NAMALWA (cell line): ENCODE data around the gene RSRC1.
"Not testable (repeated sequence)": the region's sequence is repeated elsewhere in the genome, so short reads cannot be mapped to it uniquely, and the experiment has no call there.

ENCODE experiments used
- DNase-seq: peaks from one replicate; pipeline ENCODE4 v3.0.0-alpha.2; 2015; ENCODE audit warnings: low spot score

RSRC1 gene

DNA sequence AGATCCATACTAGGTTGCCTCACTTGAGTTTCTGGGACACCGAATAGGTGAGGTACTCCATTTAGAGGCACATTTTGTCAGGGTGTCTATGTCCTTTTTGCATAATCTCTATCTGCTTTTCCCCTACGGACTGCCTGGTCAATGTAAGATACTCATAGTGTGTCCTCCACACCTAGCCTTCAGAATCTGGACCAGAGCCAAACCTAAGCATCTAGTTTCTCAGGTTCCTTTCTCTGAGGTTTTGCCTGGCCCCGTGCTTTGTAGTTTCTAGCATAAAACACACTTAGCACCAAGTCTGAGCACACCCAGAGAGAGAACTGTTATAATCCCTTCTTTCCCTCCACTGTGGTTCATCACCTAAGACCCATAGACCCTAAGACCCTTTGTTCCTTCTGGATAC is 355.2 kb downstream of the RSRC1 start:
- no peak for DNase-seq

DNA sequence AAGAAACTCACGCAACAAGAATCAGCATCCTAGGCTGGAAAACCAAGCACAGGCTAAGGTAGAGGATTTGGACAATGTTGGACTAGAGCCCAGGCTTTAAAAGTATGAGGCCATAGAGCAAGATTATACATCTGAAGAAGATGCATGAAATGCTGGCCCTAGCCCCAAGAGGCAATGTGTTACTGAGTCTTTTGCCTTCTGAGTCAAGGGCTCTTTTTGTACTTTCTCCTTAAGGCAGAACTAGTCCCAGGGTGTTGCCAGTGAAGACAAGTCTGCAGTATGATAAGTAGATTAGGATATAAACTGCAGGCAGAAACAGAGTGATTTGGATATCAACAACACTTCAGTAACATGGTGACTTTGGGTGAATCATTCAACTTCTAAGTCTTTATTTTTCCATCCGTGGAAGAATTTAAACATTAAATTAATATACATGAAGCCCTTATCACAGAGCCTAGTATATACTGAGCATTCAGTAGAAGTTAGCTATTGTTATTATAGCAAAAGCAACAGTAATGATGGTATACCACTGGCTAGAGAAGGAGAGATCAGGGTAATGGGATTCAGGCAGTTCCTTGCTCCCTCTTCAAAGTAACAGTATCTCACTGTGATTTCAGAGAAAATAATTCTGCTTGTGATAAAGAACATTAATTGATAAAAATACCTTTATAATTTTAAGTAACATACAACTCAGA is 361.2 kb downstream of the RSRC1 start:
- DNase-seq: no peak

DNA sequence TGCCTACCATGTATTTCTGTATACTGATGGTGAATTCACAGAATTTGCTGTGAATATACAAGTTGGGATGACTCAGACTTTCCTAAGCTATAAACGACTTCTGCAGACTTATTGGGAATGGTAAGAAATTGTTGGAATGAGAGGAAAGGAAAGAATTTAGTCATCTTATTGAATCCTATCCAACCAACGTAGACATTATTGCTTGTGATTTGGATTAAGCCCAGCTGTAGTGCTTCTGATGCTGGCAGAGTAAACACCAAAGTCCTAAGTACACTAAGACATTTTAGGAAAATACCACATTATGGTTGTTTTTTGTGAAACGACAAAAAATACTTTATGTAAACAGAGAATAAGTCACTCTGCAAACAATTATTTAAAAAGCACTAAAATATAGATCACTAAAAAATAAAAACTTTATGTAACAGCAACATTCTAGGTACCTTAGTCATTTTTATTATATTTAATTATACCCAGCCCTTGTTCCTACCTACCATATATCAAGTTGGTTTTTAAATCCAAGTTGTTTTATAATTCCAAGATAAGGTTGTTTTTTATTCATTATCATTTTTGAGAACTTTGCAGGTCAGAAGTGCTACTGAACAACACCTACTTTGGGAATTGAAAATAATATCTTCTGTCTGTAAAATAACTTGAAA is 361.9 kb downstream of the RSRC1 start:
- DNase-seq: no peak

DNA sequence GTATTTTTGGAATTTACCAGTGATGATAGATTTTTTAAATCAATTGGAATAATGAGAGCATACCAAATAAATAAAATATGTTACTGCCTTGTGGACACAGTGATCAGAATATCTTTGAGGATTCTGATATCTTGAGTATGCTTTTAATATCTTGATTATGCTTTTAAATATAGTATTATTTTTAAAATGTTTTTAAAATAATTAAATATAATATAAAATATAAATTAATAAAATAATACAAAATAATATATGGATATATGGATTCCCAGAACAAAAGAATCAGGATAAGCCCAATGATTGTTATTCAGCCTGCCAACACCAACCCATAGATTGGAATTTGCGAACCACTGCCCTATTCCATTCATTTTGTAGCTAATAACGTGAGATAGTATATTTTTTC is 369.2 kb downstream of the RSRC1 start:
- no peak for DNase-seq

DNA sequence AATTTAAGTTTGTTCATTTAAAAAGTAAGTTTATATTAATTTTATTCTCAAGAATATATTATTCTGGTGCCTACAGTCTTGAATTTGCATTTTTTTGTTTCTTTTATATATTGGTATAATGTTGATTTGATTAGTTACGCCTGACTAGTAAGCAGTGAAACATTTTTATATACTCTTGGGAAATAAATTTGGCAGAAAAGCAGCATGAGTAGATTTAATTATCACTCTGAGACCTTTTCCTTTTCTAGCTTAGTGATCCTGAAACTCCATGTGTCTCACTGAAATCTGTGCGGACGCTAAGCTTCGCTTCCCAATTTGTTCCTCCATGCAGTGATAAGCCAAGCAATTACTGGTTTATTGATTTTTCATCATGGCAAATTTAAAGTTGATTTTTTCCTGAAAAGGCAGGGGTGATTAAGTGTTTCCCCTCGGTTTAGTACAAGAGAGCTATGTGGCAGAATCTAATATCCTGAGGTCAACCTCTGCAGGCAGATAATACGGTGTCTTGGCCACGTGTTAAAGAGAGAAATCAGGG is 373.9 kb downstream of the RSRC1 start:
- no peak for DNase-seq

DNA sequence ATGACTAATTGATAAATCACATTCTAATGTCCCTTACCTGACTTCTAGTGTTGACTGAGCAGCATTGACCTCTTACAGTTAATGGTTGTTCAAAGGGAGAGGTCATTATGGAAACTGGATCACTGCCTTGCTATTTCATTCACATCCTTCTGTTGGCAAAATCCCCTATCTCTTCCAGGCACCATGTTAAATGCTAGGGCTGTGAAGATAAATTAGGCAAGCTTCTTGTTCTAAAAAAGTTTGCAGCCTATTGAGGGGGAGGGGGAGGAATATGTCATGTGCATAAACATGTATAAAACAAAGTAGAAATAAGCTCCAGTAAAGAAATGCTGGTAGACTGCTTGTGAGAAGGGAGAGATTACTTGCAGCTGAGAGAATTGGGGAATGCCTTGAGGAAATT is 376.3 kb downstream of the RSRC1 start:
- DNase-seq: no peak

DNA sequence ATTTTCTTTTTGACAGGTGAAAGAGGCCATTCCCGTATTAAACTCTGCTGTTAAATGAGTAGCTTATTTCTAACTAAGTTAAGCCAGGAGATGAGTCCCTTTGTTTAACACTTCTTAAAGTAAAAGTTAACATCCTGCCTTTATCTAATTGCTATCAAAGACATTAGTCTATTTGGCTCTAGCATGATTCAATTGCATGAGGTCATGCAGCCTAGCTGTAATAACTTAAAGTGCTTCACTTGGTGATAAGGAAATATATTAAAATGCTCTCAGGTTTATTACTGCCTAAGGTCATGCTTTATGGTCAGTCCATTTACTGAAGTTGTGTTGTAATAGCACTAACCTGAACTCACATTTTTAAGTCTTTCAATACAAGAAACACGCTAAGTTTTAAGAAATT is 378.8 kb downstream of the RSRC1 start:
- no peak for DNase-seq

DNA sequence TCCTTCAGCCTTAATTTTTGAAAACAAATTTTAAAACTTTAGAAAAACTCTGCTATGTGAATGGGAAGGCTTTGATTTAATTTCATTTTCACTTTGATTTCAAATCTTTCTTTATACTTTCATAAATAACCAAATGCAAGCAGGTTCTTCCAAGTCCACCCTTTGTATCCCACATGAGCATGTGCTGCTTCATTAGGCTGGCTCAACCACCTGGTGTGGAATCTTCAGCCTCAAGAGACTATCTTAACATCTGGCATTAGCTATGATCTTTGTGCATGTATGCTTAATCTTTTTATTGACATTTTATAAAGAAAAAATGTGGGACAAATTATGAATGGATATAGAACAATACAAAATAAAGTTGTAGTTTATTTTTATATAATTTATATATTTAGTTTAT is 379.3 kb downstream of the RSRC1 start:
- DNase-seq: no peak

DNA sequence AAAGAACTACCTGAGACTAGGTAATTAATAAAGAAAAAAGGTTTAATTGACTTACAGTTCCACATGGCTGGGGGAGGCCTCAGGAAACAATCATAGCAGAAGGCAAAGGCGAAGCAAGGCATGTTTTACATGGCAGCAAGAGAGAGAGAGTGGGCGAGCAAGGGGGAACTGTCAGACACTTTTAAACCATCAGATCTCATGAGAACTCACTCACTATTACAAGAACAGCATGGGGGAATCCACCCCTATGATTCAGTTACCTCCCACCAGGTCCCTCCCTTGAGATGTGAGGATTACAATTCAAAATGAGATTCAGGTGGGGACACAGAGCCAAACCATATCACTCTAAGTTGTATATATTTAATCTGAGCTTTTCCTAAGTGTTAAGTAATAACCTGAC is 382.1 kb downstream of the RSRC1 start:
- no peak for DNase-seq

DNA sequence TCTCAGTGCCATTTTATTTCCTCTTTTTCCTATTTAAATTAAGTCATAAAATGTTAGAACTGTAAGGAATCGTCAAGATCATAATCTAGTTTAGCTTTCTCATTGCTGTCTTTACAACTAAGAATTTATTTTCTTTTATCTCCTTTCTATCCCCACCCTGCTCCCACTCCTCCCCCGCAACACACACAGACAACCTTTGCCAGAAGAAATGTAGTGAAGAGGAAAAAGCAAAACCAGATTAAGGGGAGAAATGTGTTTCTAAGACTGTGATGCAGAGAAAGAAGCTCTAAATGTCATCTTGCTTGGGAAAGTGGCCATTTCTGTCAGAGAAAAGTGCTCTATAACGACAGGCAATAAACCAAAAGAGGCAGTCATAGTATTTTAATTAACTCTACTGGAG is 382.8 kb downstream of the RSRC1 start:
- no peak for DNase-seq

DNA sequence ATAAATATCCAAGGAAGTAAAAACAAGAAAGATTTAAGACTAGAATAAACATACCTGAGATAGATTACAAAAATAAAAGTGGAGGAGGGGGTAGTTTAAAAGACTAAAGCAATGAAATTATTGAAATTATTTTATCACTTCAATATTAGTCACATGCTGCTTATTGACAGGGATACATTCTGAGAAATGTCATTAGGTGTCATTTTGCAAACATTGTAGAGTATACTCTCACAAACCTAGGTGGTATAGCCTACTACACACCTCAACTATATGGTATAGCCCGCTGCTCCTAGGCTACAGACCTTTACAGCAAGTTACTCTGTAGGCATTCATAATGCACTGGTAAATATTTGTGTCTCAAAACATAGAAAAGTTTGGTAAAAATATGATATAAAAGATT is 384.0 kb downstream of the RSRC1 start:
- no peak for DNase-seq

DNA sequence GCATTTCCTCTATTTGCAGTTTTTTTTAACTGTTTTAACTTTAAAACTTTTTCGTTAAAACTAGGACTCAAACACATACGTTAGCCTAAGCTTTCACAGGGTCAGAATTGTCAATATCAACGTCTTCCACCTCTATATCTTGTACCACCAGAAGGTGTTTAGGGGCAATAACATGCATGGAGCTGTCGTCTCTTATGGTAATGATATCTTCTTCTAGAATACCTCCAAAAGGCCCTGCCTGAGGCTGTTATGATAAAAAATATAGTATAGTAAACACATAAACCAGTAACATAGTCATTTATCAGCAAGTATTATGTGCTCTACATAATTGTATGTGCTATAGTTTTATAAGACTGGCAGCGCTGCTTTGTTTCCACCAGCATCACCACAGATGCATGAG is 384.8 kb downstream of the RSRC1 start:
- DNase-seq: no peak

DNA sequence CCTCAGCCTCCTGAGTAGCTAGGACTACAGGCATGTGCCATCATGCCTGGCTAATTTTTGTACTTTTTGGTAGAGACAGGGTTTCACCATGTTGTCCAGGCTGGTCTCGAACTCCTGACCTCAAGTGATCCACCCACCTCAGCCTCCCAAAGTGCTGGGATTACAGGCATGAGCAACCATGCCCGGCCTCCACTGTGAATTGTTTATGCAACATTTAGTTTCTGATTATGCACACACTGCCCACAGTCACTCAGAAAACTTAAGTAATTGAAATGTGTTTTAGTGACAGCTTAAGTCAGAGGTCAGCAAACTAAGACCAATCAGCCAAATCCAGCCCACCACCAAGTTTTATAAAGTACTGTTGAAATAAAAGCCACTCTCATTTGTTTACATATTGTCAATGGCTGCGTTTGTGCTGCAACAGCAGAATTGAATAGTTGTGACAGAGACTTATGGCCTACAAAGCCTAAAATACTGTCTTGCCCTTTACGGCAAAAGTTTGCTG is 385.6 kb downstream of the RSRC1 start:
- DNase-seq: not testable (repeated sequence)

DNA sequence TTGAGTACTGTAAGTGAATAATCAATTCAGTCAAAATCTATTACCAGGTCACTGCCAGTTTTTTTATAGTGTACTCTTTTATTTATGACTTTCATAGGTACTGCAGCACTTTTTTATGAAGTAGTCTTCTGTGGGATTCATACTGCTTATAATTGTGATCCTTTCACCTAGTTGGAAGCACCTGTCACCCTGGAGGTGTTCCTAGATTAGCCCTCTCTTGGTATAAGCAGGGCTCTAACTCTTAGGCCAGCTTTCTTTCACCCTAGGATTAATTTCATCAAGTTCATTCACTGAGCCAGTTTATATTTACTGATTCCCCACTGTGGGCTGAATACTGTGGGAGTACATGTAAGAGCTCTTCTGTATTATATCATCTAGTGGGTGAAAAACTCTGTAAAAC is 395.2 kb downstream of the RSRC1 start:
- DNase-seq: no peak

DNA sequence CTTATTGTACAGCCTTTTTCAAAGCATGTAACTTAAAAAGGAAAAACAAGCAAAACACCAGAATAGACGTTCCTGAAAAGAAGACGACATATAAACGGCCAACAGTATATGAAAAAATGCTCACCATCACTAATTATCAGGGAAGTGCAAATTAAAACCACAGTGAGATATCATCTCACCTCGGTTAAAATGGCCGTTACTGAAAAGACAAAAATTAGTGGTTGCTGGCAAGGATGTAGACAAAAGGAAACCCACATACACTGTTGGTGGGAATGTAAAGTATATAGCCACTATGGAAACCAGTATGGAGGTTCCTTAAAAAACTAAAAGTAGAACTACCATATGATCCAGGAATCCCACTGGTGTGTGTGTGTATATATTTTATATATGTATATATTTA is 396.6 kb downstream of the RSRC1 start:
- no peak for DNase-seq

DNA sequence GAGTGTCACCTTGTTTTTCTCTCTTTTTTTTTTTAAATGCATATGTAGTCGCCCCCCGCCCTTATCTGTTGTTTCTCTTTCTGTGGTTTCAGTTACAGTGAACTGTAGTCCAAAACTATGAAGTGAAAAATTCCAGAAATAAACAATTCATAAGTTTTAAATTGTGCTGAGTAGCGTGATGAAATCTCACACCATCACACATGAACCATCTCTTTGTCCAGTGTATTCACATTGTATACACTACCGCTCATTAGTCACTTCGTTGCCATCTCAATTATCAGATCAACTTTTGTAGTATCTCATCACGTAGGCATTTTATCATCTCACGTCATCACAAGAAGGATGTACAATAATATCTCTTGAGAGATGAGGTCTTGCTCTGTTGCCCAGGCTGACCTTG is 398.6 kb downstream of the RSRC1 start:
- DNase-seq: no peak

DNA sequence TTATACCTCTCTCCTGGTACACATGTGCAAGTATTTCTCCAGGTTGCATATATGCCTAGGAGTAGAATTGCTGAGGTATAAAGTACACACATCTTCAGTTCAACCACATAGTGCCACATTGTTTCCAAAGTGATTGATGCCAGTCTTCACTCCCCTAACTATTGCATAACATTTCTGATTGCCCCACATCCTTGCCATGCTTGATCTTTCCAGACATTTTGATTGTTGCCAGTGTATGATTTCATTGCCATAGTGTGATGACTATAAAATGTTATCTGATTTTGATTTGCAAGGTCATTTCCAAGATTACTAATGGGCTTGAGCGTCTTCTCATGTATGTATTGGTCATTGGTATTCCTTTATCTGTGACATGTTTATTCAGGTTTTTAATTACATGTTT is 400.0 kb downstream of the RSRC1 start:
- DNase-seq: no peak

DNA sequence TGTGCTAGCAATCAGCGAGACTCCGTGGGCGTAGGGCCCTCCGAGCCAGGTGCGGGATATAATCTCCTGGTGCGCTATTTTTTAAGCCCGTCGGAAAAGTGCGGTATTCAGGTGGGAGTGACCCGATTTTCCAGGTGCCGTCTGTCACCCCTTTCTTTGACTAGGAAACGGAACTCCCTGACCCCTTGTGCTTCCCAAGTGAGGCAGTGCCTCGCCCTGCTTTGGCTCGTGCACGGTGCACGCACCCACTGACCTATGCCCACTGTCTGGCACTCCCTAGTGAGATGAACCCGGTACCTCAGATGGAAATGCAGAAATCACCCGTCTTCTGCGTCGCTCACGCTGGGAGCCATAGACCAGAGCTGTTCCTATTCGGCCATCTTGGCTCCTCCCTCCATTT is 406.8 kb downstream of the RSRC1 start:
- DNase-seq: not testable (repeated sequence)

DNA sequence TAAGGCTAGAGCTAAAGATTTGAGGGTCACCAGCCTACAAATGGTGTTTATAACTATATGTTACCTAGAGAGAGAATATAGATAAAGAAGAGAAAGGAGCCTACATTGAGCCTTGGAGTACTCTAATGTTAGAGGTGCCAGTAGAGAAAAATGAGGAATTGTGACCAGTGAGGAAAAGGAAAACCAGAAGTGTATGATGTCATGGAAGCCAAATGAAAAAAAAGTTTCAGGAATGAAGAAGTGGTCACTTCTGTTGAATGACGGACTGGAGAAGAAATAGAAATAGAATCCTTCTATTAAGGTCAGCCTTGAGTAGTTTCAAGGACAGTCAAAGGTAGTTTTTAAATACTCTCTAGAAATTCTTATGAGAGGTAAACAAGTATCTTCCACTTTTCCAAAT is 409.9 kb downstream of the RSRC1 start:
- no peak for DNase-seq

DNA sequence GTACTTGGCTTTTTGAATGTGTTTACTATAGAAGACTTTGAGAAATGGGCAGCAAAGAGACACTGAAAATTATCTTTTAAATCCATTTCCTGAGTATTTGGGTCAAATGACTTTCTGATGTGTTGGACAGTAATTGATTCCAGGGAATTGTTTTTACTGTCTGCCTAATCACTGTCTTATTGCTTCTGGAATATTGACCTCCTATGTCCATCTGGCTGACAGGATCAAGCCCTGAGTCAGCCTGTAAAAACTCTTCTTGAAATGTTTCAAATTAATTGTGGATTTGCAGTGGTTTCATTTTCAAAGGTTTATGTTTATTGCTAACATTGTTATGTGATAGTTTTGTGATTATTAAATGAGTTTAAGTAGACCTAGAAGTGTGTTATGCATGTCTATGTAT is 410.5 kb downstream of the RSRC1 start:
- DNase-seq: no peak

DNA sequence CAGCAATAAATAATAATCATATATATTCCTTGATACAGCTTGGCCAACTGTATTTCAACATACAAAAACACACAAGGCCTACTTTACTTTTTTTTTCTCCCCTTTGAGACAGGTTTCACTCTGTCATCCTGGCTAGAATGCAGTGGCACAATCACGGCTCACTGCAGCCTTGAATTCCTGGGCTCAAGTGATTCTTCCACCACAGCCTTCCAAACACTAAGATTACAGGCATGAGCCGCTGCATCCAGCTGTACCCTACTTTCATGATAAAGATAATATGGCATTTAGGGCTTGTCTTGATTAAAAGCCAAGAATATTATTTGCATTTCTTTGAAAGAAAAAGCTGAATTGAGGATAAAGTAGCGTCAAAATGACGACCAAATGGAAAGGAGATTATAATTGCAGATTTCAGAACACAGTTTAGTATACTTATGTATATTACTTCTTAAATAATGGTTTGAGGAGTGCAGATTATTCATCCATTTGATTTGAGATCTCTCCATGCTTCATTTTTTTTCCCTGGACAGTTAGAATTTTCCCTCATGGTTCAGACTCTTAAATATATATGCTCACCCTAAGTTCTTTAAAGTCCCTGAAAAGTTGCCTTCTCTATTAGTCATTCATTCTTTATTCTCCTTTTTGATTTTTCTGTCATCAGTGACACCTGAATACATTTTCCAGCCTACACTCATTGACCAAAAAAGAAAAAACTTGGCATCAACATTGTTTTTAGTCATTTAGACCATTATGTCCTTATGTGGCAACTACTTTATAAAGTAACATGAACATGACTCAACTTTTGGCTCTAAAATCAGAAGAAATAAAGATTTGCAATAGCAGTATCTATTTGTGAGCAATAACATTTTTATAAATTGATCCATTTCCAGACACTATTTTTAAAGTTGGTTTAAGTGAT is 412.6 kb downstream of the RSRC1 start:
- DNase-seq: no peak

DNA sequence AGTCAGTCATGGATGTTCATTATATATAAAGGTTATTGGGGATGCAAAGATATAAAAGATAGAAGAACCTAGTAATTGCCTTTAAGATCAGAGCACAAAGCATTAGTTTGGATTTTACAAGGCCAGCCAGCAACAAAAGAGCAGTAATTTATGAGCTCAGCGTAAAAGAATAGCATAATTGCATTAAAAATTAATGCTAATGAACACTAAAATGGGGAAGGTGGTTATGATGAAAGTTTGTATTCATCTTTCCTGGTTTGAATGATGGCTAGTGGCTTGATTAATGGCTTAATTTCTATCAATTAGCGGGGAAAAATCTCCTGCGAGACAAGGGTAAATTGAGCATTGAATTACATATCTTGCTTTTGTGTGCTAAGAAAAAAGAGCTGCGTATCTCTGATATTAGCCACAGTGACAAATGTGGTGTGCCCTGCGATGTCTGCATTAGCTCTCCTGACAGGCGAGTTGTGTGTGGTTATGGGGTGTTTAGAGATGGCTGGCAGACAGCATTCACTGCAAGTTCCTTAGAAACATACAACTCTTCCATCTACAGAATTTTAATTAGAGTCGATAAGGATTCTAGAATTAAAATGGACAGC is 418.3 kb downstream of the RSRC1 start:
- DNase-seq: no peak
